SK-N-MC (cell line): ENCODE data around the gene NHSL2.

Experiments
- EZH2 ChIP-seq: fragments of 200-600 bp; sonication (generic); IDR thresholded peaks from one replicate; pipeline ENCODE4 v1.6.1; 2017; ENCODE audit warnings: antibody characterized with exemption
- POLR2AphosphoS5 ChIP-seq: IDR thresholded peaks from 2 replicates; pipeline ENCODE4 v1.6.1; 2012; ENCODE audit warnings: mild to moderate bottlenecking, low read depth, low read length, borderline replicate concordance

DNA sequence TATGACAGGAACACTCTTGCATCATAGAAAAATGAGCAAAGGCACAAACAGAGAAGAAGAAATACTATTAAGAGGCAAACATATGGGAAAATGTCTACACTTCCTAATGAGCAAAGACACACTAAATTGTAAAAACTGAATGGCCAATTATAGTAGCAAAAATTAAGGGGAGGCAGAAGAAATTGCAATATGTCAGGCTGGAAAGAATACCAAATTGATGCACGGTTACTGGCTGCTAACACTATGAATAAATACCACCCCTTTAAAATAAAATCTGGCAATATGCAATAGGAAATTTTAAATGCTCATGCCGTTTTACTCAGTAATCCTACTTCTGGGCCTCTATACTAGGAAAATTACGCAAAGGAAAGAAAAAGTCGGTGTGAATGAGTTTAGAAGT, 254.9 kb downstream of the NHSL2 start:
- no peak for TF ChIP-seq EZH2
- TF ChIP-seq POLR2AphosphoS5: no peak
